HG02763 (cell line): Measurements from ENCODE around the gene NLRP12.
A peak's percentile ranks its signal among the peaks of the same experiment; 100 is the strongest.
"Not testable (repeated sequence)": the region's sequence is repeated elsewhere in the genome, so short reads cannot be mapped to it uniquely, and the experiment has no call there.

Experiments
- ATAC-seq: cut with Tn5 transposase; IDR thresholded peaks from one replicate; pipeline ENCODE4 v1.9.1; 2021; ENCODE audit warnings: mild to moderate bottlenecking, moderate library complexity; ENCODE audit not compliant: unreplicated experiment

The NLRP12 gene, protein sequence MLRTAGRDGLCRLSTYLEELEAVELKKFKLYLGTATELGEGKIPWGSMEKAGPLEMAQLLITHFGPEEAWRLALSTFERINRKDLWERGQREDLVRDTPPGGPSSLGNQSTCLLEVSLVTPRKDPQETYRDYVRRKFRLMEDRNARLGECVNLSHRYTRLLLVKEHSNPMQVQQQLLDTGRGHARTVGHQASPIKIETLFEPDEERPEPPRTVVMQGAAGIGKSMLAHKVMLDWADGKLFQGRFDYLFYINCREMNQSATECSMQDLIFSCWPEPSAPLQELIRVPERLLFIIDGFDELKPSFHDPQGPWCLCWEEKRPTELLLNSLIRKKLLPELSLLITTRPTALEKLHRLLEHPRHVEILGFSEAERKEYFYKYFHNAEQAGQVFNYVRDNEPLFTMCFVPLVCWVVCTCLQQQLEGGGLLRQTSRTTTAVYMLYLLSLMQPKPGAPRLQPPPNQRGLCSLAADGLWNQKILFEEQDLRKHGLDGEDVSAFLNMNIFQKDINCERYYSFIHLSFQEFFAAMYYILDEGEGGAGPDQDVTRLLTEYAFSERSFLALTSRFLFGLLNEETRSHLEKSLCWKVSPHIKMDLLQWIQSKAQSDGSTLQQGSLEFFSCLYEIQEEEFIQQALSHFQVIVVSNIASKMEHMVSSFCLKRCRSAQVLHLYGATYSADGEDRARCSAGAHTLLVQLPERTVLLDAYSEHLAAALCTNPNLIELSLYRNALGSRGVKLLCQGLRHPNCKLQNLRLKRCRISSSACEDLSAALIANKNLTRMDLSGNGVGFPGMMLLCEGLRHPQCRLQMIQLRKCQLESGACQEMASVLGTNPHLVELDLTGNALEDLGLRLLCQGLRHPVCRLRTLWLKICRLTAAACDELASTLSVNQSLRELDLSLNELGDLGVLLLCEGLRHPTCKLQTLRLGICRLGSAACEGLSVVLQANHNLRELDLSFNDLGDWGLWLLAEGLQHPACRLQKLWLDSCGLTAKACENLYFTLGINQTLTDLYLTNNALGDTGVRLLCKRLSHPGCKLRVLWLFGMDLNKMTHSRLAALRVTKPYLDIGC

DNA sequence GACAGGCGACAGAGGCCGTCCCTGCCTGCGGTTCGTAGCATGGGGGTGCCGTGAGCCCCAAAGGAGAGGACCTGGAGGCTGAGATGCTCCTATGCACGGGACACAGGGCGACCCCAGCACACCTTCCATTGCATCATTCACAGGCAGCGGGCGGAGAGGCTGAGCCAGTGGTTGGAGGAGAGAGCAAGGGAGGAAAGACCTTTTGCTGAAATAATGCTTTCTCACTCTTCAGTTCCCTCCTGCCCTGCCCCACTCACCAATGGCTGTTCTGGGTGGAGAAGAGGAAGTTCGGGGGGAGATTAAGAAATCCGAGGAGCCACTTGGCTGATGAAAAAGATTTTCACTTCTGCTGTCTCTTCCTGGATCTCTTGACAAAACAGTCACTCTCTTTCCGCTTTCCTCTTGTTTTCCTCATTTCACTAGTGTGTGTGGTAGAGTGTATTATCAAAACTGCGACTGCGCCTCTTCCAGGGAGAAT is at the start of gene NLRP12:
Gene NLRP12 (minus strand): TSS at position 181 of the 478 bp plus-strand sequence. CDS start 140 bp downstream, at position 41.
- no peak for ATAC-seq

DNA sequence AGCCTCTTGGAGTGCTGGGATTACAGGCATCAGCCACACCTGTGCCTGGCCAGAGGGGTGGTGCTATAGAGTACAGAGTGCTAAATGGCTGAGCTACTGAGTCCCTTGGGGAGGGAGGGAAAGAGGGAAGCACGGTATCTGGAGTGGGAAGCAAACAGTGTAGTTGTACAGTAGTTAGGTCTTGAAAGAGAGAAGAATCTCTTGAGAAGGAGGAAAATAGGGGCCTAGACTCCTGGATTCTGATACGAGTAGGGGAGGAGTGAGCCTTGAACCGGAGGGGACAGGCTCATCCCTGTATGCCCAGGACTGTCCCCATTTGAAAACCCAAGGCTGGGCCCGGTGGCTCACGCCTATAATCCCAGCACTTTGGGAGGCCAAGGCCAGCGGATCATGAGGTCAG is 48.6 kb upstream of the NLRP12 start:
- no peak for ATAC-seq

DNA sequence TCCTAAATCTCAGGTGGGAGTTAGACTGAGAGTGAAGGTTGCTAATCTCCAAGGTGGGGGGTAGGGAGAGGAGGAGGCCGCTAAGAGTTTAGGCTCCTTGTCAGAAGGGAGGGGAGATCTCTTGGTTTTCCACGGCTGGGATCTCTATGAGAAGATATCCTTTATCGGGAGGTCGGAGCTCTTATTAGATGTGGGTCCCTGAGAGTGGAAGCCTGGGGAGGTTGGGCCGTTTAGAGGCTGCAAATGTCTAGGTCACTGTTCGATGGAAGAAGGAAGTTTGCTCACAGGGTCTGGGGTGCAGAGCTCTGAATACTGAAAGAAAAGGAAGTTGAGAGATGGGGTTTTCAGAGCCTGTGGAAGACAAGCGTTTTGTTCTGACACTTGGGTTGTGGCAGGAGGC is 47.3 kb upstream of the NLRP12 start:
- no peak for ATAC-seq

DNA sequence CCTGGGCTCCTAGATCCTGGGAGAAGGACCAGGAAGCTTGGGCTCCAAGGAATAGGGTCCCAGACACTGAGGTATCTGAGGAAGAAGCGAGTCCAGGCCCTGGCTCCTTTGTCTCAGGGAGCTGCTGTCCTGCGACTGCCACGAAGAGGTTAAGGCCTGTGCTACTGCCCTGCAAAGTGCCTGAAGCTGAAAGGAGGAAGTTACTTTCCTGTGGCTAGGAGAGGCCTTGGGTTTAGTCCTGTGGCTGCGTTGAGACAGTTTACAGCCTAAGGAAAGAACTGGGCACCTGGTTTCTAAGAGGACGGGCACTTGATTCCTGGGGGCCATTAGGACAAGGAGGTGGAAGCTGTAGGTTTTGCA is 46.4 kb upstream of the NLRP12 start:
- ATAC-seq = no peak

DNA sequence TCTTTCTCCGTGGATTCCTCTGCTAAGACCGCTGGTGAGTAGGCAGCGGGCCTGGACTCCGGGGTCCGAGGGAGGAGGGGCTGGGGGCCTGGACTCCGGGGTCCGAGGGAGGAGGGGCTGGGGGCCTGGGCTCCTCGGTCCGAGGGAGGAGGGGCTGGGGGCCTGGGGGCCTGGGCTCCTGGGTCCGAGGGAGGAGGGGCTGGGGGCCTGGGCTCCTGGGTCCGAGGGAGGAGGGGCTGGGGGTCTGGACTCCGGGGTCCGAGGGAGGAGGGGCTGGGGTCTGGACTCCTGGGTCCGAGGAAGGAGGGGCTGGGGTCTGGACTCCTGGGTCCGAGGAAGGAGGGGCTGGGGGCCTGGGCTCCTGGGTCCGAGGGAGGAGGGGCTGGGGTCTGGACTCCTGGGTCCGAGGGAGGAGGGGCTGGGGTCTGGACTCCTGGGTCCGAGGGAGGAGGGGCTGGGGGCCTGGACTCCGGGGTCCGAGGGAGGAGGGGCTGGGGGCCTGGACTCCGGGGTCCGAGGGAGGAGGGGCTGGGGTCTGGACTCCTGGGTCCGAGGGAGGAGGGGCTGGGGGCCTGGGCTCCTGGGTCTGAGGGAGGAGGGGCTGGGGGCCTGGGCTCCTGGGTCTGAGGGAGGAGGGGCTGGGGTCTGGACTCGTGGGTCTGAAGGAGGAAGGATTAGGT is 45.8 kb upstream of the NLRP12 start:
- ATAC-seq = not testable (repeated sequence)

DNA sequence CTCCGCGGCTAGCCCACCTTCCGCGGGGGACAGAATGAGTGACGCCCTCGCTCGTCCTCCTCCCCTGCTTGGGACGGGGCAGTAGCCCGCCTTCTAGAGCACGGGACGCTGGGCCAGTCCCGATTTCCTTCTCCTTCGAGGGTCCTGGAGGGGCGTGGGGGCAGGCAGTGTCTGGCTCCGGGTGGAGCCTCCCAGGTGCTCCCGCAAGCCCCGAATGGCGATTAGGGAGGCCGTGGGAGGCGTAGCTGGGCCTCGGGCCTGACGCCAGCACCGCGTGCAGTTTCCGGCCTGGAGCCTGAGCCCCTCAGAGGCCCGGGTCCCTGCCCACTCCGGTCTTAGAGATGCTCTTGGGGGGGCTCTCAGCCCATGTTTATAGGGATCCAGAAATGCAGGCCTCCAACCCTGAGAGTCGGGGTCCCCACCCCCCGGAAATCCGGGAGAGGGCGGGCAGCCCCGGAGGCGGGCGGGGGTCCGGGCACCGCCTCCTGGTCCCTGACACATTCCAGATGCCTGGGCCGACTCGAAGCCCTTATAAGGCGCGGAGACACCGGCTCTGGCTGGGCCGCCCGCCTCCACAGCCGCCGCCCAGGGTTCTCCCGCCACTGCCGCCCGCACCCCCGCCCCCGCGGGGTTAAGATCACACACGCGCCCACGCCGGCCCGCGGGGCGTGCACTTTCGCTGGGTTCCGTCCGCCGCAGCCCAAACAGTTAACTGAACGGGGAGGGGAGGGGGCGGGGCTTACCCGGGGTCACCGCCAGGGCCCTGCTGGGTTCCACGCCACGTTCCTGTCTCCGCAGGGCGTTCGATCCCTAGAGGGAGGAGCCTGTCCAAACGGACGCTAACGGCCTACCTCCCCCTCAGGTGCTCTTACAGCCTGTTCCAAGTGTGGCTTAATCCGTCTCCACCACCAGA is 45.0 kb upstream of the NLRP12 start:
- peak; percentile 32 for ATAC-seq

DNA sequence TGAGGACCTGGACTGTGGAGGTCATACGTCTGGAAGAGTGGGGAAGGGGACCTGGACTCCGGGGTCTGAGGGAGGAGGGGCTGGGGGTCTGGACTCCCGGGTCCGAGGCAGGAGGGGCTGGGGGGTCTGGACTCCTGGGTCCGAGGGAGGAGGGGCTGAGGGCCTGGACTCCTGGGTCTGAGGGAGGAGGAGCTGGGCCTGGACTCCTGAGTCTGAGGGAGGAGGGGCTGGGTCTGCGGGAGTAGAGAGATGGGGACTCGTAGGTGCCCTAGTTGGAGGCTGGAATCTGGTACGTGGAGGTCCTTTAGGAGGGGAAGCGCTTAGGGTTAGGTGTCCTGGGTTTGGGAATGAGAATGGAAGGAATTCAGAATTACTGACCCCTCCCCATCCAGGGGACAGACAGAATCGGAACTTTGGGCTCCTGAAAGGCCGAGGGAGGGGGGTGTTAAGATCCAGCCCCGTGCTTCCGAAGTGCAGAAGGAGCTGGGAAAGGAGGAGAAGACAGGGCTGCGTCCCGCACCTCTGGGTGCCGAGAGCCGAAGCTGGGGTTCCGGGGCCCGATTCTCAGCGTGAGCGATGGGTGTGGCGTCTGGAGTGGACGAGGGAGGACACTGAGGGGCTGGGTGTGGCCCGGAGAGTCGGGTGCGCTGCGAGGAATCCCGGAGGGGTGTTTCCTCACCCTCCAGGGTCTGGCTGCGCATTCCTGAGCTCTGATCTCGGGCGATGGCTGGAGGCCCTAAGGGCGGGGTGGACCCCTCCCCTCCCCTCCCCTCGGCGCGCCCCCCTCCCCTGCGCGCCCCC is 44.2 kb upstream of the NLRP12 start:
- ATAC-seq = no peak

DNA sequence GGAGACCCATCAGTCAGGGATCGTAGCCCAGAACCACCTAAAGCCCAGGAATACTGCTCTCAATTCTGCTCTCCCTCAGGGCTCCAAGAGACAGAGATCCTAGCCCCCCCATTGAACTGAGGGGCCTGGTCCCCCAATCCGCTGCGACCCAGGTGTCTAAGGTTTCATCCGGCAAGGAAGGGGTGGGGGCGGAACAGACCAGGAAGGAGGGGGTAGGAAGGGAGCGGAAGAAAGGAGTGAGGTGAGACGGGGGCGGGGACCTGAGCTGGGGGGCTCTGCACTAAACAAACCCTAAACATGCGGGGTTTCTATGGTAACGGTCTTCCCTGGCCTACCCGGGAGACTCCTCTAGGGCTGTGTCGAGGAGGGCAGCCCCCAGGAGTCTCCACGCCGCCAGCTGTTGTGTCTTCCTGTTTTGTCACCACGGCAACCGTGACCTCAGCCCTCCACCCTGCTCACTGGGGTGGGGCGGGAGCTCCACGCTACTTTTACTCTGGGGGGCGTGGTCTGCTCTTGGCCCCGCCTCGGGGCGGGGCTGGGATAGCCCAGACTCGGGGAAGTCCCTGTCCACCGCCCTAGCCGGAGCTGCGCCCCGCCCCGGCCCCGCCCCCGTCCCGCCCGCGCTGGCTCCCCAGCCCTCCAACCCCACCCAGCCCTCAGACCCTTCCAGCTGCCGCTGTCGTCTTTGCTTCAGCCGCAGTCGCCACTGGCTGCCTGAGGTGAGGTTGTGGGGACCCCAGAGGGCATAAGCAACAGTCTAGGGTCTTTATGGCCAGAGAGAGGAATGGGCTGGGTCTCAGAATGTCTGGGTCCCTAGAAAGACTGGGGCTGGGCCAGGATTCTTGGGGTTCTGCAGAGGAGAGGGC is 43.3 kb upstream of the NLRP12 start, which contains the start of gene MYADM:
Gene MYADM (plus strand): TSS at position 659 of the 866 bp plus-strand sequence. CDS start 5,647 bp downstream, outside the sequence.
- ATAC-seq = peak; percentile 64

DNA sequence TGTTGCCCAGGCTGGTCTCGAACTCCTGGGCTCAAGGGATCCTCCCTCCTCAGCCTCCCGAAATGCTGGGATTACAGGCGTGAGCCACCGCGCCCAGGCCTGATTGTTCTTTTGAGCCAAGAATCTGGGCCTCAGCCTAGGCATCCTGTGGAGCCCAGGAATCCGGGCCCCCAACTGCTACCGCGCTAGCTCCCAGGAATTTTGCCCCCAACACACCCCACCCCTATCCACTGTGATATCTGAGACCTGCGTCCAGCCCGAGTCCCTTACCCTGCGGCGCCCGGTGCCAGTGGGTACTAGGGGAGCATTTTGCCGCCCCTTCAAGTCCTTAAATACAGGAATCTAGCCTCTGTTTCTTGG is 42.7 kb upstream of the NLRP12 start:
- ATAC-seq = no peak

DNA sequence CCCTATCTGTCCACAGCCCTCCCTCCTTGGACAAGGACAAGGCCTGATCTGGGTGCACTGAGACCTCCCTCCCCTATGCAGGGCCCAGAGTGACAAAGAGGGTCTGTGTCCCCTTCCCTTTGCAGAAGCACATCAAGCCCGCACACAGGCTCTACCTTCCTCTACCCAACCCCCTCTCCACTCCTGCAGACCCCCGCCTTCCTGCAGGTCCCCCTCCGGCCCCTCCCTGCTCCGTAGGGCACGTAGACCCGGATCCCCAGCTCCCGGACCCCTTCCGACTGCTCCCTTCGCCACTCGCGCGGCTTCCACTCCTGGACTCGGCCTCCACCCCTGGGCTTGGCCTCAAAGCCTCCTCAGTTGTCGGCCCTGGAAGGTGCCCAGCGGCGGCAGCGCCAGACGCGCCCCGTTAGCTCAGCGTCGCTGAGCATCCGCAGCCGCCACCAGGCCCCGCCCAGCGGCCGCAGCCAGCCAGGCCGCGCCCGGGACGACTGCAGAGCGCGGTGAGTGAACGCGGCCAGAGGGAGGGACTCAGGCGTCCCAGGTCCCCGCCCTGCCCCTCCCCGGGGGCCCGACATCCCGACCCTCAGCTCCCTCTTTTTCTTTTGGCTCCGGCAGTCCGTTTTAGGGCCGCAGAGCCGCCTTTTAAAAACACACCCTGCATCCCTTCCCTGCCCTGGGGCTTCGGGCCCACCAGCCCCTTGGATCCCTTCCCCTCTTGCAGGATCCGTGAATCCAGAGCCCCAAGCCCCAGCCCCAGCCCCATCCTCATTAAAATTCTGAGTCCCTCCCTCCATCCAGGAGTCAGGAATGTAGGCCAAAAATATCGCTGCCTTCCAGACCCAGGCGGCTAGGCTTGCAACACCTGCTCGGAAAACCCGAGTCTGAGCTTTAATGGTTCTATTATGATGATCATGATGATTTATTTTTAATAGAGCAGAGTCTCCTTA is 42.1 kb upstream of the NLRP12 start:
- no peak for ATAC-seq

DNA sequence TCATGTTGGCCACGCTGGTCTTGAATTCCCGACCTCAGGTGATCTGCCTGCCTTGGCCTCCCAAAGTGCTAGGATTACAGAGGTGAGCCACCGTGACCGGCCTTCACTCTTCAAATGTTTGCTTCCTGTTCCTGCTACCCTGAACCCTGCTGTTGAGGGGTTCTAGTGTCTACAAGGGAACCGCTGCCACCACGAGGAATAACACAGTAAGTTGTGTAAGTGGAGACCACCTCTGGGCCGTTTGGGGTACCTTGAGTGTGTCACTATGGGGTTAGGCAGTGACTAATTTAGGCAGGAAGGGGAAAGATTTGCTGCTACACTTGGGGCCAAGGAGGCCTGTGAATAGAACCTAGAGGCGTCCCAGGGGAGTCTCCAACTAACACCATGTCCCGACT is 41.4 kb upstream of the NLRP12 start:
- no peak for ATAC-seq

DNA sequence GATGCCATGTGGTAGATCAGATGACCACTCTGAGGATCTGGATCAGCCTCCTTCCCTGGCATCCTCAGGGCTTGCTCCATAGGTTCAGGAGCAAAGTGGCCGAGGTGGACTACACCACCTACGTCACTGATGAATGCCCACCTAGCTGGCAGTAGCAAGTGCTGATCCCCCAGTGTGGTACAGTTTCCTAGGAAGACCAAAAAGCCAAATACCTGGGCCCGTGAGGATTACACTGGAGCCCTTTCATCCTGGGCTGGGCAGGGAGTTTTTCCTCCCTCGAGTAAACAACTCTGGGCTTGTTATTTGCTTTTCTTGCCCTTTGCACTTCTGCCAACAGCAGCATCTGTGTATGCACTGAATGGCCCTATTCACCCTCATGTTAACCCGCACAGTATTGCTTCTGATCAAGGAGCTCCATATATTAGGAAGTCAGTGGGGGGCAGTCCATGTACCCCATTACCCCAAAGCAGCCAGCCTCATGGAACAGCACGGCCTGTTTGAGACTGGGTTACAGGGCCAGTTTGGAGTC is 40.3 kb upstream of the NLRP12 start:
- ATAC-seq = no peak

DNA sequence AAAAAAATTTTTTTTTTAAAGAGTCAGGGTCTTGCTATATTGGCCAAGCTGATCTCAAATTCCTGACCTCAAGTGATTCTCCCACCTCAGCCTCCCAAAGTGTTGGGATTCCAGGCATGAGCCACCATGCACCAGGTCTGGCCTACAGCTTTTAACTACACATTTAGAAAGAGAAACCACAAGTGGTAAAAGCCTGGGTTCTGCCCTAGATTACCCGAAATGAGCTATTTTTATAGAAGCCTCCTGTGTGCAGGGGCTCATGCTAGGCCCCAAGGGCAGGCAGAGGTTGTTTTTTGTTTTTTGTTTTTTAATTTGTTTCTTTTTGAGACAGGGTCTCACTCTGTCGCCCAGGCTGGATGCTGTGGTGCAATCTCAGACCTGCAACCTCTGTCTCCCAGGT is 29.6 kb upstream of the NLRP12 start:
- no peak for ATAC-seq

DNA sequence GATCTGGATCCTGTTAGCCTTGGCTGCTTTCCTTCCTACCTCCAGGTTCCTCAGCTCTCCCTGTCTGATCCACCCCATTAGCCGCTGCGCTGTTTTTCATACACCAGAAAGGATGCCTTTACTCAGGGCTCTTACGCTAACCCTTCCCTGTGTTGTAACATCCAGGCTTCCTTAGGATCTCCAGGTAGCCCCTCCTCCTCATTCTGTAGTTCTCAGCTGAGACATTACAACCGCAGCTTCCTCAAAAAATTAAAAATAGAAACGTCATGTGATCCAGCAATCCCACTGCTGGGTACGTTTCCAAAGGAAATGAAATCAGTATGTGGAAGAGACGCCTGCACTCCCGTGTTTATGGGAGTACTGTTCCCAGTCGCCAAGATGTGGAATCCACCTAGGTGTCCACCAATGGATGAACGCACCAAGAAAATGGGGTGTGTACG is 25.1 kb upstream of the NLRP12 start:
- ATAC-seq = no peak

DNA sequence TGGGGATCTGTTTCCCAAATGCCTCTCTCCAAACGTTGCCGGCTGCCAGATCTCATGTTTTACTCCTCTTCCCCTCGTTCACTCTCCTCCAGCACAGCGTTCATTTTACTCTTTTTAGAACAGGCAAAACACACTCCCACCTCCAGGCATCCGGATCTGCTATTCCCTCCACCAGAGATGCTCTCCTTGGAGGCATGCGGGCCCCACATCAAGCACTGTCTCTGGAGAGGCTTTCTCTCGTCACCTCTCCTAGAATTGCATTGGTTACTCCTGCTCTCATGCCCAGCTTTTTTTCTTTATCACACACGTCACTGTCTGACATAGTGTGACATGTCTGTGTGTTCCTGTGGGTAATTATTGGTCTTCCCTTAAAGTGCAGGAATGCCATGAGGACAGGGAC is 23.4 kb upstream of the NLRP12 start:
- ATAC-seq = no peak

DNA sequence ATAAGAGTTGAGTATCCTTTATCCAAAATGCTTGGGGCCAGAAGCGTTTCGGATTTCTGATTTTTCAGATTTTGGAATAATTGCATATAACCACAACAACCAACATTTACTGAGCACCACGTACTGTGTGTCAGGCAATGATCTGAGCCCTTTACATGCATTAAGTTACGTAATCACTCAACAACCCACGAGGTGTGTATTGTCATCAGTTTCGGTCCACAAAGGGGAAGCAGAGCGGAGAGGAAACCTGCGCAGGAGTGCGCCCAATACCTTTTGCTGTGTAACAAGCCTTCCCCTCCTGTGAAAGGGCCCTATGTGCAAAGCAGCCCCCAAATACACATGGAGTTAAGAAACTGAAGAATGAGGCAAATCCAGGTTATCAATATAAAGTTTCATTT is 20.7 kb upstream of the NLRP12 start:
- no peak for ATAC-seq

DNA sequence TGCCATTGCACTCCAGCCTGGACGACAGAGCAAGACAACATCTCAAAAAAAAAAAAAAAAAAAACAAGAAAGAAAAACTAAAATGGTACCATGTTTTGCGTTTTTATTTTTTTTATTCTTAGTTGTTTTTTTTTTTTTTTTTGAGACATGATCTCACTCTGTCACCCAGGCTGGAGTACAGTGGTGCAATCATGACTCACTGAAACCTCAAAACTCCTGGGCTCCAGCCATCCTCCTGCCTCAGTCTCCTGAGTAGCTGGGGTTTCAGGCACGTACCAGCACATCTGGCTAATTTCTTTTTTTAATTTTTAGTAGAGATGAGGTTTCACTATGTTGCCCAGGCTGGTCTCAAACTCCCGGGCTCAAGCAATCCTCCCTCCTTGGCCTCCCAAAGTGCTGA is 16.8 kb upstream of the NLRP12 start:
- ATAC-seq = not testable (repeated sequence)
